Right hindlimb (tissue), 1 donor: ENCODE measurements around the gene FAM219B.
"Not testable (repeated sequence)": the region's sequence is repeated elsewhere in the genome, so short reads cannot be mapped to it uniquely, and the experiment has no call there.

Experiments
- DNase-seq: peaks from one replicate; pipeline ENCODE4 v3.0.0-alpha.2; 2018

Gene FAM219B

GRCh38 chr15:74902295-74903075 is 4.2 kb downstream of the FAM219B start:
- no peak for DNase-seq

DNA sequence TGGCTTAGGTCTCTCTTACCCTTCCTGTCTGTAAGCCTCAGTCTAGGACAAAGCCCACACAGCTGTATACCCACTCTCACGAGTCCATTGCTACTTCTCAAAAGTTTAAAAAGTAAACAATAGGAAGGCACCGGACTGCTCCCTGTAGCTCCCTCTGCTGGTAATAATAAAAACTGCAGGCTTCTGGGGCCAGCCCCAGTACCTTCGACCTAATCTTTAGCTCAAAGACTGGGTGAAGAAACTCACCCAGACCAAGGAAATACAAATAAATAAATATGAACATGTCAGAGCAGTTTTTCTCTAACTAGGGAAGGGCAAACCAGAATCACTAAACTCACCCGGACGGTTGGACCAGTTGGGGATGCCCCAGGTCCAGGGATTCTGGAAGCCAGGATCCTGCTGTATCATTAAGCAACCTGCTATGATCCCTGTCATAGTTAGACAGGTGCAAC is 5.0 kb downstream of the FAM219B start:
- DNase-seq, result peak; percentile 44

GRCh38 chr15:74897300-74897701 is 9.3 kb downstream of the FAM219B start:
- DNase-seq, result no peak

GRCh38 chr15:74896316-74896715 is 10.3 kb downstream of the FAM219B start:
- no peak for DNase-seq

GRCh38 chr15:74895830-74896229 is 10.8 kb downstream of the FAM219B start:
- DNase-seq, result no peak

DNA sequence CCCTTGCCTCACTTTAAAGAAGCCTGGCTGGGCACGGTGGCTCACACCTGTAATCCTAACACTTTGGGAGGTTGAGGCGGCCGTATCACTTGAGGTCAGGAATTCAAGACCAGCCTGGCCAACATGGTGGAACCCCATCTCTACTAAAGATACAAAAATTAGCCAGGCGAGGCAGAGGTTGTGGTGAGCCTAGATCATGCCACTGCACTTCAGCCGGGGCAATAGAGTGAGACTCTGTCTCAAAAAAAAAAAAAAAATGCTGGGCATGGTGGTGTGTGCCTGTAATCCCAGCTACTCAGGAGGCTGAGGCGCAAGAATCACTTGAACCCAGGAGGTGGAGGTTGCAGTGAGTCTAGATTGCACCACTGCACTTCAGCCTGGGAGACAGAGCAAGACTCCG is 12.3 kb downstream of the FAM219B start:
- DNase-seq, result not testable (repeated sequence)

GRCh38 chr15:74893627-74894026 is 13.0 kb downstream of the FAM219B start:
- no peak for DNase-seq

- no peak for DNase-seq
These were observed 13.7 kb downstream of the FAM219B start for GRCh38 chr15:74892931-74893330.

- DNase-seq, result no peak
These were observed 14.3 kb downstream of the FAM219B start for GRCh38 chr15:74892313-74892712.

- no peak for DNase-seq
These were observed 15.2 kb downstream of the FAM219B start for GRCh38 chr15:74891469-74891868.

DNA sequence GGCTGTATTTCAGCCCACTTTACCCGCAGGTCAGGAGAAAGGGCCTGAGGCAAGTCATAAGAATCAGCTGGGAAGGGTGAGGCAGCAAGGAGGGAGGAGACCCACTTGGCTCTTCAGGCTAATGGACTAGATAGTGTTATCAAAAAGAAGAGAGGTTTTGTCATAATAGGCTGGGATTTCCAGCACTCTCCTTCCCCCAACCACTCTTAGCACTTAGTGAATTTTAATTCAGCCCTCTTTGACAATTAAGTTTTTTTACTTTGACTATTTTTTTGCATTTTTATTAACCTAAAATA is 16.0 kb downstream of the FAM219B start:
- no peak for DNase-seq

GRCh38 chr15:74889883-74890664 is 16.6 kb downstream of the FAM219B start, which contains the start of gene MPI:
TSS of gene MPI (plus strand) at chr15:74890042. CDS start at chr15:74890074, 32 bp downstream.
- DNase-seq, result peak; percentile 92

DNA sequence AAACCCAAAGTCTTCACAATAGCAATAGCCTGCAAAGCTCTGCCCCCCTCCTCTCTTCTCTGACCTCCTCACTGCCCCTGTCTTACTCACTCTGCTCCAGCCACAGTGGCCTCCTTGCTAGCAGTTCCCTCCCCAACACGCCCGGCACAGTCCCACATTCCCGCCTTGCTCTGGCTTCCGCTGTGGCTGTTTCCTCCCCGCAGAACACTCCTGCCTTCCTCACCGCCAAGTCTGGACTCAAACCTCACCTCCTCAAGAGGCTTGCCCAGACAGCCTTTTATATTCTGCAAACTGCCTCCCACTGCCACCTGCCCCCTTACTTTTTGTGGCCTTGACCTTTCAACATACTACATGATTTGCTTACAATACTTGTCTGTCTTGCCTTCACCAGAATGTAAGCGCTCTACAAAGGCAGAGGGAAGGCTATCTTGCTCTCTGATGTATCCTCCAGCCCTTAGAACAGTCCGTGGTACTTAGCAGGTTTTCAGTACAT is 17.2 kb downstream of the FAM219B start:
- DNase-seq, result peak; percentile 77

DNA sequence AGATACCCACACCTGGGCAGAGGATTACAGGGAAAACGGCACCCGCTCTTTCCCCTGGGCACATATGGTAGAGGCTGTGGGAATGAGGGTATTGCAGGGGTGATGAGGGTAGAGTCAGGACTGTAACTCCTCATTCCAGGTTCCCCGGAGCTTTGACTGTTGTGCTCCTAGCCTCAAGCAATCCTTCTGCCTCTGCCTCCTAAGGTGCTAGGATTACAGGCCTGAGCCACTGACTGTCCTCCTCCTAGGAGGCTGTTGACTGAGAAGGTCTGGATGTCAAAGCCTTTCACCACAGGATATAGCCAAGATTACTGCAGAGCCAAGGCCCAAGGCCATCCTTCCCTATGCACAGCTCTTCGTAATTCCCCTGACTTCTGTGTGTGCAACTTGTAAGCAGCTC is 17.9 kb downstream of the FAM219B start:
- no peak for DNase-seq

- DNase-seq, result not testable (repeated sequence)
These were observed 19.0 kb downstream of the FAM219B start for GRCh38 chr15:74887537-74888193.

GRCh38 chr15:74885461-74885860 is 21.2 kb downstream of the FAM219B start:
- no peak for DNase-seq

- no peak for DNase-seq
These were observed 22.0 kb downstream of the FAM219B start for GRCh38 chr15:74884428-74885223.

DNA sequence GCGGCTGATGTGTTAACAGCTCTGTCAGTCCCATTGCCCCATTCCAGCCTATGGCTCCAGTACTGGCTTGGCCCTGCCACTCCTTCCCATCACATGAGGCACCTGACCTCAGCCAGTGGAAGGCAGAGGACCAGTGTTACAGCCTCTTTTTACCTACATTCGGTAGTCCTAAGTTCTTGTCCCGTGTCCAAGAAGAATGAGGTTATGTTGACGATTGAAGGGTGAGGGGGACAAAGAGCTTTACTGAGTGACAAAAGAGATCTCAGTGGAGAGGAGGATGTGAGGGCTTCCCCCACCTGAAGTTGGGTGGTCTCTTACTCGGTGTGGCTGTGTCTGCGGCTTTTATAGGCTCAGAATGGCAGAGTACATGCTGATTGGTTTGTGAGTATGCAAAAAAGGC is 24.1 kb downstream of the FAM219B start:
- DNase-seq, result no peak

DNA sequence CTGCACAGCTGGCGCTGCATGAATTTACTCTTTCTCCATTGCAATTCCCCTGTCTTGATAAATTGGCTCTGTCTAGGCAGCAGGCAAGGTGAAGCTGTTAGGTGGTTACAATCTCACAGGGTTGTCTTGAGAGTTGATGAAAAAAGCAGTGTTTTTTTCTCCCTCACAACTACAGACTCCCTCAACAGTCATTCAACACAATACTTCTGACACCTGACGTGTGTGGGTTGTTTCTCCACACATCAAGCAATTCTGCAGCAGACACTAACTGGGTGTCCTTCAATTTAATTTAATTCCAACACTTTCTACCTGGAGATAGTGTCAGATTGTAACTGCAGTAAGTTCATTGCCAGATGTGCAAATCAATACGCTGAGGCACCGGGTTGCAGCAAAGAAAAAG is 28.4 kb downstream of the FAM219B start:
- no peak for DNase-seq

DNA sequence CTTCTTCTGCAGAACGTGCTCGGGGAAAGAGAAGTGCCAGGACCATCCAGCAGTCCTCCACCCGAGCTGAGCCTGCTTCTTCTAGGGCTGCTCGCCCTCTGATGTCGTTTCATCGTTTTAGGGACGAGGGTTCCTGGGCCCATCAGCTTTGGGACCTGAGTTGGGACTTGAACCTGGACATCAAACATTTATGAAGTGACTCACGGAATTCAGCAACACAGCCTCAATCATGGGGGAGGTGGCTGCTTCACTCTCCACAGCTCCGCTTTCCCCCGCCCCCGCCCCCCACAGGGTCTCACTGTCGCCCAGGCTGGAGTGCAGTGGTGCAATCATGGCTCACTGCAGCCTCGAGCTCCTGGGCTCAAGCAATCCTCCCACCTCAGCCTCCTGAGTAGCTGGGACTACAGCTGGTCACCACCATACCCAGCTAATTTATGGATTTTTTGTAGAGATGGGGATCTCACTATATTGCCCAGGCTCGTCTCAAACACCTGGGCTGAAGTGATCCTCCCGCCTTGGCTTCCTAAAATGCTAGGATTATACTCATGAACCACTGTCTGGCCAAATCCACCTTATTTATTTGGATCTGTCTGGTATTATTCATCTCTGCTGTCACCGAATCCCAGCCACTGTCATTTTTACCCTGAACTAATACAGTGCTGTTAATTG is 32.8 kb downstream of the FAM219B start:
- DNase-seq, result peak; percentile 35

DNA sequence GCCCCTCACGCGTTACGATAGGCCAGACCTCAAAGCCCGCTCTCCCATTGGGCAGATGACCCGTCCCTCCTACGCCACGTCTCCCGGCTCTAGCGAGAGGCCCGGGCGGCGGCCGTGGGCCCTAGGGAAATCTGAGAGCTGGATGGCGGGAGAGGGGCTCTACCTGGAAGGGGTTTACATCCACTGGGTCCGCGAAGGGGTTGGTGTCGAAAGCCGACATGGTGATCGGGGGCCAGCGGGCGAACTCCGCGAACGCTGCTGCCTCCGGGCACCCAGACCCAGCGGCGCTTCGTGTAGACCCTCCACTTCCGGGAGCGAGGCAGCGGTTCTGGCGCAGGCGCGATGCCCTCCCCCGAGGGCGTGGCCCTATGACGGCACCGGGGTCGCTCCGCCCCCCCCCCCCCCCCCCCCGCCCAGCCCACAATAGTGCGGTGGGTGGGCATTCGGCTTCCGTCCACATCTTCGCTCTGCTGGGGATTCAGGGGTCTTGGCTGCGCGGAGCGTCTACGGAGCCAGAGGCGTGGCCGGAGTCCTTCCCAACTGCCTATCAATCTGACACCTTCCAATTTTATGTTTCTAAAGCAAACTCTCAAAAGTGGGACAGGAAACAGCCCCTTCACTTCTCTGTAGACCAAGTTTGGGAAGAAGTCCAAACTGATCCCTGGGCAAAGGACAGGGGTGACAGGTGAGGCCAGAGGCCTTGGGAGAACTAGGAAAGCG is 33.5 kb downstream of the FAM219B start, which contains the start of gene SCAMP2:
TSS of gene SCAMP2 (minus strand) at position 330 of the 720 bp plus-strand sequence. CDS start at position 220, 110 bp downstream.
- peak; percentile 97 for DNase-seq
